Measurements from ENCODE around the gene STPG3. TPM values are rescaled to one million over a fixed set of nuclear protein-coding genes. Genes with fewer than 3 reads are reported as not detected.

The STPG3 gene
- polyA plus RNA-seq, 1 of the 3 experiments (the other 2 are of a cell fraction), result not detected

GRCh38 chr9:137214620-137215019 is 36.5 kb upstream of the STPG3 start:
- peaks cover 0 to 14% of the 10 kb centered on the region in 2 experiments for H3K36me3 ChIP-seq (replicated peaks in 1 of 2; ENCODE audit: control insufficient read depth in 1 of 2, insufficient read depth in 2 of 2, low read length in 1 of 2)
- ChIA-PET CTCF (interaction anchor here (1.9 kb wide), 1 partner anchor 12 kb away, joined by 6 read pairs; the partner anchor contains the start of gene RNF224), POLR2A (interaction anchor here (1.3 to 1.9 kb wide), 2 partner anchors 14 to 26 kb away, joined by 3 to 6 read pairs; partner anchors contain the start of genes TPRN and TUBB4B)

GRCh38 chr9:137215196-137215986 is 35.7 kb upstream of the STPG3 start:
- CTCF ChIA-PET, result interaction anchor here (0.6 to 1.9 kb wide), 3 partner anchors 10 to 21 kb away, joined by 3 to 7 read pairs (median 6); partner anchors contain the start of gene RNF224
- Histone ChIP-seq H3K27me3 (ENCODE audit: insufficient read depth) (no peaks in the 10 kb centered on the region), H2AFZ (ENCODE audit: low read depth) (no peak overlapping the region), H3F3A (replicated peaks; ENCODE audit: insufficient read depth) (no peaks in the 10 kb centered on the region), H3K9me3 (no peaks in the 10 kb centered on the region), H3K4me1 (ENCODE audit: control insufficient read depth in 1 of 2, insufficient read depth in 2 of 2, low read depth in 1 of 2, low read length in 1 of 2) (0 out of 4 replicates have a peak, but pooled peaks cover 0 to 5% of the 10 kb centered on the region in 2 experiments), H3K9me2 (no peaks in the 10 kb centered on the region), H3K4me2 (no peak overlapping the region), H4K20me1 (ENCODE audit: insufficient read depth) (no peaks in the 10 kb centered on the region), H3K27ac (ENCODE audit: low read depth in 2 of 2, low read length in 1 of 2) (no peak overlapping the region), H3K9ac (no peak overlapping the region), H3K4me3 (ENCODE audit: low read depth in 2 of 2, low read length in 1 of 2) (no peak overlapping the region), H3K36me3 (replicated peaks in 1 of 2; ENCODE audit: control insufficient read depth in 1 of 2, insufficient read depth in 2 of 2, low read length in 1 of 2) (peaks cover 0 to 14% of the 10 kb centered on the region in 2 experiments), H3K79me2 (ENCODE audit: insufficient read depth) (no peaks in the 10 kb centered on the region)
- WGBS (ENCODE audit: low lambda C conversion rate), result 95% methylated on average over 7 of the region's 22 CpGs
- POLR2A ChIA-PET, result no interaction called here
- DNase-seq, result no peak
- TF ChIP-seq MXI1 (IDR thresholded peaks at IDR 0.05; ENCODE audit: low read depth, low read length) (no peak), GATA2 (CRISPR knock-in tag; IDR thresholded peaks at IDR 0.05) (no peak), YY1 (IDR thresholded peaks at IDR 0.05; ENCODE audit: low read depth) (no peak), PBX3 (IDR thresholded peaks at IDR 0.05) (no peak), EP300 (IDR thresholded peaks at IDR 0.05; ENCODE audit: borderline replicate concordance in 1 of 2, low read depth in 1 of 2, low read length in 1 of 2) (no peak), EZH2phosphoT487 (IDR thresholded peaks at IDR 0.05; ENCODE audit: borderline replicate concordance, low read depth) (no peak), JUND (IDR thresholded peaks at IDR 0.05) (no peak), CTCF (IDR thresholded peaks at IDR 0.05) (no peak), TEAD4 (IDR thresholded peaks at IDR 0.05; ENCODE audit: borderline replicate concordance, insufficient read depth) (no peak)

More at GRCh38 chr9:137214620-137215019, 36.5 kb upstream of the STPG3 start:
- Histone ChIP-seq H3K27me3 (ENCODE audit: insufficient read depth) (no peaks in the 10 kb centered on the region), H3K9me3 (no peaks in the 10 kb centered on the region), H3K4me3 (ENCODE audit: low read depth in 2 of 2, low read length in 1 of 2) (no peak overlapping the region), H3K4me1 (ENCODE audit: control insufficient read depth in 1 of 2, insufficient read depth in 2 of 2, low read depth in 1 of 2, low read length in 1 of 2) (0 out of 4 replicates have a peak, but pooled peaks cover 0 to 5% of the 10 kb centered on the region in 2 experiments), H3K9ac (no peak overlapping the region), H3K79me2 (ENCODE audit: insufficient read depth) (no peaks in the 10 kb centered on the region), H2AFZ (ENCODE audit: low read depth) (no peak overlapping the region), H3K27ac (ENCODE audit: low read depth in 2 of 2, low read length in 1 of 2) (no peak overlapping the region), H3K9me2 (no peaks in the 10 kb centered on the region), H3F3A (replicated peaks; ENCODE audit: insufficient read depth) (no peaks in the 10 kb centered on the region), H3K4me2 (no peak overlapping the region), H4K20me1 (ENCODE audit: insufficient read depth) (no peaks in the 10 kb centered on the region)
- WGBS (ENCODE audit: low lambda C conversion rate), result 95% methylated on average over 18 of the region's 19 CpGs
- TF ChIP-seq NFIC (IDR thresholded peaks at IDR 0.05; ENCODE audit: borderline replicate concordance), result no peak
- no peak for TF ChIP-seq SIN3A (IDR thresholded peaks at IDR 0.05; ENCODE audit: borderline replicate concordance, low read depth, low read length)
- no peak for TF ChIP-seq FOSL2 (IDR thresholded peaks at IDR 0.05; ENCODE audit: borderline replicate concordance, low read depth)
- TF ChIP-seq JUND (IDR thresholded peaks at IDR 0.05), result no peak
- TF ChIP-seq PBX3 (IDR thresholded peaks at IDR 0.05), result no peak
- no peak for DNase-seq

Data from SK-N-SH (cell line).